AG10803 (cell line): ENCODE data around the gene APOH.

Experiments
- DNase-seq: peaks from one replicate; pipeline ENCODE4 v3.0.0; 2010; ENCODE audit warnings: low read depth
- H3K4me3 ChIP-seq: 2 replicates; pipeline ENCODE4 v1.5.1; 2011; ENCODE audit warnings: mild to moderate bottlenecking, low read length, control low read depth
- TF ChIP-seq, protein P1 (sequence below): conservative IDR thresholded peaks from 2 replicates; pipeline ENCODE4 v1.5.1; 2011; ENCODE audit warnings: mild to moderate bottlenecking, low read length, control low read depth, inconsistent platforms

APOH gene

DNA sequence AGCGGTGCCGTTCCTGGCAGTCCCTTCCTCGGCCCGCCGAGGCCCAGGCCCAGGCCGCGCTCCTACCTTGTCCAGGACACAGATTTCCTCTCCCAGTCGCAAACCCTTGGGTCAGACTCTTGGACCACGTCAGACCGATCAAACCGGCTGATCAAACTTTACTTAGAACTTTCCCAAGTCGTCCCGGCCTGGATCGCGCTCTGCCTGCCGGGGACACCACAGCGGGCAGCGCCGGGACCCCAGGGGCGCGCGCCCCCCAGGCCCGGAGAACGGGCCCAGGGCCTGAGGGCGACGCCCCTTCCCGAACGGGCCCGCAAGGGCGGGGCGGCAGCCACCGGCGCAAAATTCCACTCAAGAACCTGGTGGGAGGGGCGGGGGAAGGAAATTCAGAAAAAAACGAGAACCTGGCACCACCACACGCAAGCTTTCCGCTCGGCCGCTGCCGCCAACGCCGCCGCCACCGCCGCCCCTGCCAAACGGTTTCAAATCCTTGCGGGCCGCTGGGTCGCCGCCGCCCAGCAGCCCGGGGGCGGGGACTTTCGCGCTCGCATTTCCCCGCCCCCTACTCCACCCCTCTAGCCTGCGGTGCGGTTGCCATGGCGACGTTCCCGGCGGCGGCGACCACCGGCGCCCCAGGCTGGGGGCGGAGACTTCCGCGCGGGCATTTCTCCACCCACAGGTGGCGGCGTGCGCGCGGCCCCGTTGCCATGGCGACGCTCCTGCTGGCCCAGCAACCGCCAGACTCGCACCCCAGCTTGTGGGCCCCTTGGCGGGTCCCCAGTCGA is 37.4 kb downstream of the APOH start, which contains the start of gene CEP112:
Gene CEP112 (minus strand): TSS at position 541 of the 785 bp plus-strand sequence.
- TF ChIP-seq, protein P1, sequence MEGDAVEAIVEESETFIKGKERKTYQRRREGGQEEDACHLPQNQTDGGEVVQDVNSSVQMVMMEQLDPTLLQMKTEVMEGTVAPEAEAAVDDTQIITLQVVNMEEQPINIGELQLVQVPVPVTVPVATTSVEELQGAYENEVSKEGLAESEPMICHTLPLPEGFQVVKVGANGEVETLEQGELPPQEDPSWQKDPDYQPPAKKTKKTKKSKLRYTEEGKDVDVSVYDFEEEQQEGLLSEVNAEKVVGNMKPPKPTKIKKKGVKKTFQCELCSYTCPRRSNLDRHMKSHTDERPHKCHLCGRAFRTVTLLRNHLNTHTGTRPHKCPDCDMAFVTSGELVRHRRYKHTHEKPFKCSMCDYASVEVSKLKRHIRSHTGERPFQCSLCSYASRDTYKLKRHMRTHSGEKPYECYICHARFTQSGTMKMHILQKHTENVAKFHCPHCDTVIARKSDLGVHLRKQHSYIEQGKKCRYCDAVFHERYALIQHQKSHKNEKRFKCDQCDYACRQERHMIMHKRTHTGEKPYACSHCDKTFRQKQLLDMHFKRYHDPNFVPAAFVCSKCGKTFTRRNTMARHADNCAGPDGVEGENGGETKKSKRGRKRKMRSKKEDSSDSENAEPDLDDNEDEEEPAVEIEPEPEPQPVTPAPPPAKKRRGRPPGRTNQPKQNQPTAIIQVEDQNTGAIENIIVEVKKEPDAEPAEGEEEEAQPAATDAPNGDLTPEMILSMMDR, result no peak
- H3K4me3 ChIP-seq, result peak within 1 kb of the TSS; percentile 70
- DNase-seq, result peak; percentile 54

DNA sequence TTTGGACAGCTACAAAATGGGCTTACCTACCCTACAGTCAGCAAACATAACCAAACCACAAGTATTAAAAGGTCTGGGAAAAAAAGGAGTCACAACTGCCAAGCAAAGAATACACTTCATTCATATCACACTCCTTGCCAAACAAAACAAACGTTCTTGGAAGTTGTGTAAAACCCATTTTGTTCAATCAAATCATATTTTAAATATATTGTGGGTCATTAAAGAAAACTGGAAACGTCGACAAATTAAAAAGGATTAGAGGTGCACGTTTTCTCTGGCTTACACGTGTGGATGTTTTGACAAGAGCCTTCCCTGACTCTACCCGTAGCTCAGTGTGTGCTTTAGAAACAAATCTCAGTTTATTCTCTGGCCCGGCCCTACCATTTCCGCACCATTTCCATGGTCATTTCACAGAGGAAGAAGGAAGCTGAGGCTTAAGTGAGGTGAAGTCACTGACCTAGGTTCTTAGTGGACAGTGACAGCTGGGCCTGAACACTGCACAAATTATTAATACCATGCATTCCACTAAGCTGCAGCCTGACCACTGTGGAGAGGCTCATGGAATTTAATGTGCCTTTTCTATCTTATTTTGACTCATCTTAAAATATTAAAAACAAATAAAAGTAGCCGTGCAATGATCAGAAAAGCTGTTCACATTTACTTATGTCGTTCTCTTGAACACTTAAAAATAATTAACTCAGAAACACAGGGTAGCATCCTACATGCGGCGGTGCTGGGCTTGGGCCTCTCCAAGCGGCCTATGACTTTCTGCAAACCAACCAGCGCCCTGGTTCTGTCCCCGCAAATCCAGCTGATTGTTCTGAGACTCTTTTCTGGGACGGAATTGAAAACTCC is 38.2 kb downstream of the APOH start:
- H3K4me3 ChIP-seq, result peak overlapping the region; percentile 70
- DNase-seq, result peak; percentile 56
- TF ChIP-seq, protein P1, result no peak

DNA sequence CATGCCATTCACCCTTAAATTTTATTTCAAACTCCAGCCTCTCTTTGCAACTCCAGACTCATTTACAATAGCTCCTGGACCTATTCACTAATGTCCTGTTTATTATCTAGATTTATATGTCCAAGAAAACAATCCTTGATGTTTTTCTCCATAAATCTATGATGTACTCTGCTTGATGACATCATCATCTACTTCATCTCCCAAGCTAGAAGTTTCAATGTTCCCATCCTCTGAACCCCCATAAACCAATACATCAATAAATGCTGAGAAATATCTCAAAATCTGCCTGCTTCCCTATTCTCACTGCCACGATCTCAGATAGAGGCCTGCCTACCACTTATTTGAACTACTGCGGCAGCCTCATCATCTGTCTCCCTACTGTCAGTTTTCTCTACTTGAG is 41.5 kb downstream of the APOH start:
- no peak for DNase-seq
- no peak overlapping the region for H3K4me3 ChIP-seq
- TF ChIP-seq, protein P1, result no peak

DNA sequence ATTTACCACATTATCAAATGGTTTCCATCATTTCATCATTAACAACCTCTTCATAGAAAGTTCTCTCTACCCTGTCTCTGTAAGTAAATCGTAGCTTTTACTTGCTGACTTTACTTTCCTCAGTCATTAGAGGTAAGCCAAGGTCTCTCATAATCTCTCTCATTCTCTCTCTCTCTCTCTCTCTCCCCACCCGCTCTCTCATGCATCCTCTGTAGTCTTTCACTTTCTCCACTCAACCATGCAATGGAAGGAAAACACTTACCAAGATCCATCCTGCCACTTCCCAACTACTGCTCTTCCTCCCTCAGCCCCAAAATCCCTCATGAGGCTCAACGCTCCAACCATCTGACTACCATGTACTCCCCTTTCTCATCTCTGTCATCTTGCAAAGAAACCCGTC is 43.4 kb downstream of the APOH start:
- TF ChIP-seq, protein P1, result no peak
- DNase-seq, result no peak

DNA sequence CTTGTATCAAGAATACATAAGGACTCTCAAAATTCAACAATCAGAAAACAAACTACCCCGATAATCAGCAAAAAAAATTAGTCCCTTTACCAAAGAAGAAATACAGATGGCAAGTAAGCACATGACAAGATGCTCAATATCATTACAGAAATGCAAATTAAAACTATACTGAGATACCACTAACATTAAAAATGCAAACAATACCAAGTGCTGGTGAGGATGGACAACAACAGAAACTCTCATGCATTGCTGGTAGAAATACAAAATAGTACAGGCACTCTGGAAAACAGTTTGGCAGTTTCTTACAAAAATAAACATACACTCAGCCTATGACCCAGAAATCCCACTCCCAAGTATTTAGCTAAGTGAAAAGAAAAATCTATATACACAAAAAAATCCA is 44.8 kb downstream of the APOH start:
- no peak overlapping the region for H3K4me3 ChIP-seq
- DNase-seq, result no peak

More for the DNA sequence above, 43.4 kb downstream of the APOH start:
- no peak overlapping the region for H3K4me3 ChIP-seq

DNA sequence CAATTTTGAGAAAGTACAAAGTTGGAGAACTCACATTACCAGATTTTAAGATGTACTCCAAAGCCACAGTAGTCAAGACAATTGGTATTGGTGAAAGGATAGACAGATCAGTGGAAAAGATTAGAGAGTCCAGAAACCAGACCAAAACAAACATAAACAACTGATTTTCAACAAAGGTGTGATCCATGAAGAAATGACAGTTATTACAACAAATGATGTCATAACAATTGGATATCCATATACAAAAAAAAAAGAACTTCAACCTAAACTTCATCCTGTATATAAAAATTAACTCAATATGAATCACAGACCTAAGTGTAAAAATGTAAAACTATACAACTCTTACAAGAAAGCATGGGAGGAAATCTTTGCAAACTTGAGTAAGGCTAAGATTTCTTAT is 45.7 kb downstream of the APOH start:
- TF ChIP-seq, protein P1, result no peak
- DNase-seq, result no peak
- H3K4me3 ChIP-seq, result no peak overlapping the region

More for the DNA sequence above, 44.8 kb downstream of the APOH start:
- TF ChIP-seq, protein P1, result no peak

DNA sequence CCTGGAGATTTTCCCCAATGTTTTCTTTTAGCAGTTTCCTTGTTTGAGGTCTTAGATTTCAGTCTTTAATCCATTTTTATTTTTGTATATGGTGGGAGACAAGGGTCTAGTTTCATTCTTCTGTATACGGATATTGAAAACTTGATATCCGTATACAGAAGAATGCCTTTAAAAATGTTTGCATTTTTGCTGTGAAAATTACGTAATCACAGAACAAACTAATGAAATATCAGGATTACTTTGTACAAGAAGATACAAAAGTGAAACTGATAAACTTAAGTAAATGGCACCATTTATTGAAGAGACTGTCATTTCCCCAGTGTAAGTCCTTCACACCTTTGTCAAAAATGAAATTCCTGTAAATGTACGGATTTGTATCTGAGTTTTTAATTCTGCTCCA is 50.6 kb downstream of the APOH start:
- no peak for DNase-seq
- TF ChIP-seq, protein P1, result no peak
- H3K4me3 ChIP-seq, result no peak overlapping the region
